DMS114 treated with DMSO at 0.1 percent for 48 hours (cell line): Measurements from ENCODE around the gene TNC.

Experiments used
- DNase-seq: peaks from one replicate; lab custom pipeline; 2025; ENCODE audit not compliant: unreplicated experiment; lab: John Stamatoyannopoulos, UW

The TNC gene

DNA sequence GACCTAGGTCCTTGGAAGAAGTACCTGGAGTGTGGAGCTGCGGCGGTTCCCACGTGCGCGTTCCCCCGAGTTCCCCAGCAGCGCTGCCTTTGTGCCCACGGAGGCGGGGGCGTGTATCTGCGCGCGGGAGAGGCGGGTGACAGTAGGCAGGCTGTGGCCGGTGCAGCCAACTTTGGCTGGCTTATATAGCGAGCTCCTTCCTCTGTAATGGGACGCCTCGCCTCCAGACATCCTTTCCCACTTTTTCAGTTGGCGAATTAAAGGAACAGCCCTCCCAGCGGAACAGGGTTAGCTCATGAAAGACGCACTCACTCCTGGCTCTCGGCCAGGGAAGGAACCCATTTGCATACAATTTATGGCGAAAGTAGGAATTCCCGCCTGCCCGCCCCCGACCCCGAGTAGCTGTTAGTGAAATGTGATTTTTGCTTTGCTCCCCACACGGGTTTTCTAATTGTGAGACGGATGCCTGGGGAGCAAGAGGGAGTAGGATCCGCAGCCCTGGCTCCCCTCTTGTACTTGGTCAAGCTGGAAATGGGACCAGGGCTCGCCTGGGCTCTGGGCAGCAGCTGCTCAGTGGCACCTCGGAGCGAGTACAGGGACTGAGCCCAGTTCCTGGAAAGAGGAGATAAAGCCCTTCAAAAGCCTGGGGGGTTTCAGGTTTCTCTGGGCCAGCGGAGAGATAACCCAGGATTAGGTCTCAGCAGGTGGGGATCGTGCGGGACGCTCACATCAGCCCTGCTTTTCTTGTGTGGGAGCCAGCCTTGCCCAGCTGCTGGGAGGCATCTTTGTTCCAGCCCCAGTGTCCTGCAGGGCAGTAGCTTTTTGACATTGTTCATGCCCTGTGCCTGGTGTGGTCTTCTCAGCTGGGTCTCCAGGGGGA, at the start of gene TNC:
TSS of gene TNC (minus strand) at position 159 of the 880 bp plus-strand sequence. CDS start 27,139 bp downstream, outside the sequence.
- DNase-seq: no peak

- DNase-seq: no peak
Measured at GRCh38 chr9:115167175-115167574, 49.2 kb upstream of the TNC start.

- no peak for DNase-seq
Measured at GRCh38 chr9:115165233-115165632, 47.3 kb upstream of the TNC start.

DNA sequence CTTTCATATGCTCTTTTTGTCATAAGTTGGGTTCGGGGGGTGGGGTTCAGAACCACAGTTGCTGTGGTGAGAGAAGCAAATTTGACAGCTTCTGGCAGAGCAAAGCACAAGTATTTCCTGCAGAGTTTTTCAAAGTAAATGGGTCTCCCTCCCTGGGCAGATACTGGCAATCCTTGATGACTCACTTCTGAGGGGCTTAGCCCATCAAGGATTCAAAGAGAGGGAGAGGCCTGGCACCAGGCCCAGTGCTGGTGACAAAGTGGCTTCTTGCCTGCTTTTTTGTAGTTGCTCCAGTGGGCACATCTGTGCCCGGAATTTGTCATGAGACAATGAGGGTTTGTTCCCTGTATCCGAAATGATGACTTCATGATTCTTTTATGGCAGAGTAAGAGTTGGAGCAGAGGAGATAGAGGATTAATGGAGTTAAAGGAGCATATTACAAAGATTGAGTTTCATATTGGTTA, 46.6 kb upstream of the TNC start:
- no peak for DNase-seq

DNA sequence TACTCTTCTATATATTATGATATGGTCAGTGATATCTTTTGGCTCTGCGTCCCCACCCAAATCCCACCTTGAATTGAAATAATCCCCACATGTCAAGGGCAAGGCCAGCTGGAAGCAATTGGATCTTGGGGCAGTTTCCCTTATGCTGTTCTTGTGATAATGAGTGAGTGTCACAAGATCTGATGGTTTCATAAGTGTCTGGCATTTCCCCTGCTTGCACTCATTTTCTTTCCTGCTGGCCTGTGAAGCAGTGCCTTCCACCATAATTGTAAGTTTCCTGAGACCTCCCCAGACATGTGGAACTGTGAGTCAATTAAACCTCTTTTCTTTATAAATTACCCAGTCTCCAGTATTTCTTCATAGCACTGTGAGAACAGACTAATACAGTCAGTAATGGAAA, 45.0 kb upstream of the TNC start:
- no peak for DNase-seq

- DNase-seq: no peak
Measured at GRCh38 chr9:115161446-115161845, 43.5 kb upstream of the TNC start.

DNA sequence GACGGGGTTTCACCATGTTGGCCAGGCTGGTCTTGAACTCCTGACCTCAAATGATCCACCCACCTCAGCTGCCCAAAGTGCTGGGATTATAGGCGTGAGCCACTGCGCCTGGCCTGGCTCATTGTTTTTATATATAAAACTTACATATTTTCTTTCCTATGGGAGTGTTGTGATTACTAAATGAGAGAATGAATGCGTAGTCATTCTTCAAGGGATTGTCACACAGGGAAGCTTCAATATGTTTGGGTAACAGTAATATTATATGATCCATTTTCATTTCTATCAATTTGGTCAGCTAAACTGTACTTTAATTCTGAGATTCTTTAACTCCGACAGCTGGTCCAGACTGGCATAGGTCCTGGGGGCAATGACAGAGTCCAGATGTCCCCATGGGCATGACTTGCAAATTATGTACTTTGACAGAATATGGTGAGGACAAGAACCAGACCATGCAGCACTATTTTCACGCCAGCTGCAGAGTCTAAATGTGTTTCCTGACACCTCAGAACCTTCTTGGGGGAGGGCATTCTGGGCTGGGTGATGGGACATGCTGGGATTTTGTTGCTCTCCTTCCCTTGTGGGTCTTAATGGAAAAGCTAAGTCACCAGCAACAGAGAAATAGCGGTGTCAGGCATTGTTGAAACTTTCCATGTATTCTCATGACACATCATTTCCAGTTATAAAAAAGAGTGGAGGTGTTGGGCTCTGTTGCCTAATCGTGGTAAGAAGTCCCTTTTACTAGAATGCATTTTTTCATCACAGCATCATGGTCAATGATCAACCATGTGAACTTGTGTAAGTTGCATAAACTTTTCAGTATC, 40.9 kb upstream of the TNC start:
- DNase-seq: no peak

- DNase-seq: no peak
Measured at GRCh38 chr9:115157245-115157674, 39.3 kb upstream of the TNC start.

- no peak for DNase-seq
Measured at GRCh38 chr9:115155037-115155436, 37.1 kb upstream of the TNC start.

DNA sequence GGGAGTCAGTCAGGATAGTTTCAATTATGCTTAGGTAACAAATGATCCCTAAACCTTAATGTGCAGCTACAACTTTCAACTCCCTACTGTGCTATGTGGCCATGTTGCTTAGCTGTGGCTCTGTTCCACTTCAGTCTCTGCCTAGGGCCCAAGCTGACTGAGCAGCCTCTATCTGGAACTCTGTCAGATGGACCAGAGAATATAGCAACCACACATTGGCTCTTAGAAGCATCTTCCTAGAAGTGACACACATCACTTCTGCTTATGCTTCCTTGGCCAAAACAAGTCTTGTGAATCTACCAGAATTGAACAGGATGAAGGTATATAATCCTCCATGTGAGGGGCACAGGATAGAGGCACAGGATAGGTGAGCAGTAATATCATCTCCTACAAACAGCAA, 36.7 kb upstream of the TNC start:
- no peak for DNase-seq

DNA sequence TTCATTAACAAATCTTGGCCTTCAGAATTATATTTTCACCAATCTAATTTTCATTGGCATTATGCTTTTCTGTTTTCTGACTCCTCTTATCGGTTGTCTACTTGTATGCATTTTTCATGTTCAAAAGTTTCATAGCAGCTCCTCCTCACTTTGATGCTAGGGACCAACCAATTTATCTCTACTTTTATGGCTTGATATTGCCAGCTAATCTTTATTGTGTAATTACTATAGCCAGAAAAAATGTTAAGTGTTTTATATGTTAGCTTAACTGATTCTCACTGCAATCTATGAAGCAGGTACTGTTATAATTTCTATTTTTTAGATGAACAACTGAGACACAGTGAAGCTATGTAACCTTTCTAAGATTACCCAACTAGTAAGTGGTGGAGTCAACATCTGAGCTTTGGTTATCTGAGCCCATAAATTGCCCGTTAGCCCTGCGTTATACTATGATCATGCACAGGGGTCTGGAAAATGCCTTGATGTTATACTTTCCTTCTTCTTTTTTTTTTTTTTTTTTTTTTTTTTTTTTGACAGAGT, 34.4 kb upstream of the TNC start:
- DNase-seq: no peak

DNA sequence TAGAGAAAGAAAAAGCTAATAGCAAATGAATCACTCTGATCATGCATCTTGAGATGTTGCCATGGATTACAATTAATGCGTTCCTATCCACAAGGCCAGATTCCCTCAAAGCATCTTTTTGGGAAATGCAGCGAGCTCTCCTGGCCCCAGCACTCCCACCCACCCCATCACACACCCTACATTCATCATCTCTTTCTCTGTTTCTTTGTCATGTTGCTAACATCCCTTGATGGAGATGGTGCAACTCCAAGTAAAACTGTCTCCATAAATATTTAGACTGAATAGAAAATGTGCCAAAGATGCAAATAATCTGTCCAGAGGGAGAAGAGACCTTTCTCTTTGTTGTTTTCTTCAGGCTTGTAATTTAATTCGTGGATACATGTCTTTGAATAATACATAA, 30.8 kb upstream of the TNC start:
- no peak for DNase-seq

DNA sequence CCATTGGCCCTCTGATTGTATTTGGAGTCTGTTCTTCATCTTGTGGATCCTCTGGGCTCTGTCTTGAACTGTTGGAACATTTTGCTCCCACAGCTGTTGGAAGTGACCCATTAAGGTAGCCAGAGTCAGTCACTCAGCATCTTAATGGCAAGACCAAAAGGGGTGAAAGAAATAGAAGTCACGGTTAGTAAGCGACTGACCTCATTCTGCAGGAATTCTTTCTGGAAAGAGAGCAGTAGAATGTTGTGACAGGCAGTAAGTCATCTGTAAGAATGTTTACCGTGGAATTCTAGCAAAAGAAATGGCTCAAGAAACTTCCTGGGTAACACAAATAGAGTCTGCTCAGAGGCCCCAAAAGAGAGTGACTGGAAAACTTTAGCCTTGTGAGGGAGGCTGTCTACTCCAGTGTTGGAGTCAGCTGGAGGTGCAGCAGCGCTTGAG, 28.6 kb upstream of the TNC start:
- DNase-seq: no peak

- no peak for DNase-seq
Measured at GRCh38 chr9:115144706-115145105, 26.7 kb upstream of the TNC start.

DNA sequence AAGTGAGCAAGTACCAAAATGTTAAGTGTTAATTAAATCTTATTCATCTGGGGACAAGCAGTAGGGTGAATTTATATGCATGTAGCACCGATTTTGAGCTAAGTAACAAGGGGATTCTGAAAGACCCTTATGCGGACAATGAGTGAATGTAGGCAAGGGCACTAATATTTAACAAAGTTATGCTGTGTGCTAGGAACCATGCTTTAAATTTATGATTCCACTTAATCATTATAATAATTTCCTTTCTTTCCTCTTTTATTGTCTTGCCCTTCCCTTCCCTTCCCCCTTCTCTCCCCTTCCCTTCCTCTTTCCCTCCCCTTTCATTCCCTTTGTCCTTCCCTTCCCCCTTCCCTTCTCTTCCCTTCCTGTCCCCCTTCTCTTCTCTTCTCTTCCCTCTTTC, 25.7 kb upstream of the TNC start:
- DNase-seq: no peak

DNA sequence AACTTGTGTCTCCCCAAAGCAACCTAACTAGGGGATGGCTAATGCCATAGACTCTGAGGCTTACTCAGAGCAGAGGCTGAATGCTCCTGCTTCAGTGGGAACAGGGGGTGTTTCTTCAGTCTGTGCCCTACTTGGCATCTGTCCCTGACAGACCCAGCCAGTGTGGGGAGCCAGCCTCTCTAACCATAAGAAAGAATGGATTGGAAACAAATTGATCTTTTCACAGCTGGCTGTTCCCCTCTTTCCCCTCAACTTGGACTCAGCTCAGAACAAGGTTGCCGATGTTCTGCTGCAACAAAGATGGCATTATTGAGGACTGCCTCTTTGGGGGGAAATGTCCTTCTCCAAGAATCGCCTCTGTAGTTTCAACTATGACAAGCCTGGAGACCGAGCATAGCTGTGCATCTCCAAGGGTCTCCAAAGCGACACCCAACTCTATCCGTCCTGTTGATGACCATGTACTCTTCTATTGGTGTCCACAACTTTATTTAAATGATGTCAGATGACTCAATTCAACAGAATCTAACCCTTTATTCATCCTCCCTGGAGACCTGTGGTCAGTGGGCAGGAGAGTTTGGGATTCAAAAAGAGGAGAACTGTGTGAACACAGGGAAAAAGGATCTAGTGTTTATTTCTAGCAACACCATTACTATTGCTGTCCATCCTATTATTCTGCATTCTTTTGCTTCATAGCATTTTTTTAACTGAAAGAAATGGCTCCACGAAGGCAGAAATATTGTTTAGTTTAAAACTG, 24.7 kb upstream of the TNC start:
- no peak for DNase-seq

DNA sequence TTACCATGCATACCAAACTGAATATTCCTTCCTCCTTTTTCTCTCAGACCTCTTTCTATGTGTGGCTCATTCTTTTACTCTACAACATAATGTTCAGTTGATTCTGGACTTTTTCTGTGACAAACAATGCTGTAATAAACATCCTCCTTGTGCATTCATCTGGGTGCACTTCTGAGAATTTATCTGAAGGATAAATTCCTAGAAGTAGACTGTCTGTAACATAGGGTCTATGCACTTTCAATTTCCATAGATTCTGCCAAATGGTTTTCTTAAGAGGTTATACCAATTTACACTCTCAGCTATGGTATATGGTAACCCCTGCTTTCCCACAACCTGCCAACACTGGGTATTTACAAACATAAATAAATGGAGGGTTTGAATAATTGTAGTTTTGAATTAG, 24.1 kb upstream of the TNC start:
- DNase-seq: no peak

- no peak for DNase-seq
Measured at GRCh38 chr9:115141612-115142011, 23.7 kb upstream of the TNC start.

DNA sequence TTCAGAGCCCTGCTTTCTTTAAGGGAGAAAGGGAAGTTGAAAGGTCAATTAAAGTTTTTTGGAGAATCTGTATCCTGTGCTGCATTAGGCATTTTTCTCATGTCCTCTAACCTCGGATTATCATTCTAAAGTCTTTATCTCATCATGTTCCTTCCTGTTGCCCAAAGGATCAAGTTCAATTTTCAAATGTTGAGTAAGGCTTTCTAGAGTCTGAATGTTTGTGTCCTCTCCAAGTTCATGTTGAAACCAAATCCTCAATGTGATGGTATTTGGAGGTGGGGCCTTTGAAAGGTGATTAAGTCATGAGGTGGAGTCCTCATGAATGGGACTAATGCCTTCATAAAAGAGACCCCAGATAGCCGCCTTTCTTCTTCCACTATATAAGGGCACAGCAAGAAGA, 20.2 kb upstream of the TNC start:
- DNase-seq: no peak

DNA sequence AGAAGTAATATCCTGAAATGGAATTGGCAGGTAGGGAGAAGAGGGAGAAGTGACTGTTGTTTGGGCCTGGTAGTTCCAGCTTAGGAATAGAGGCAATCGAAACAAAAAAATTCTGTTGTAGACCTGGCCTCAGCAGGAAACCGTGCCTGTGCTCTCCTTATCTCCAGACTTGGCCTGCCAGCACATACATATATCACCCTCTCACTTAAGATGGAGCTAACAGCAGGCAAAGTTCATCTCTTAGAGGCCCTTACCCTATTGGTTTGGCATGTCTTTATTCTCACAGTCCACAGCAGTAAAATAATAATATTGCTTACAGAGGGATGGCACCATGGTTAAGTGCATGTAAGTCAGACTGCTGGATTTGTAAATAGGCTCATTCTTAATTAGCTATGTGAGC, 19.6 kb upstream of the TNC start:
- DNase-seq: no peak
